GM12864 (cell line): ENCODE data around the gene CEACAM4.
A peak's percentile ranks its signal among the peaks of the same experiment; 100 is the strongest.

ENCODE experiments used
- DNase-seq: peaks from one replicate; pipeline ENCODE4 v3.0.0-alpha.2; 2011; ENCODE audit warnings: low read depth
- H3K4me3 ChIP-seq: 2 replicates; pipeline ENCODE4 v1.5.1; 2011; ENCODE audit warnings: mild to moderate bottlenecking, low read depth, low read length, control low read depth
- TF ChIP-seq, protein P1 (sequence below): IDR thresholded peaks from 2 replicates; pipeline ENCODE4 v1.5.1; 2011; ENCODE audit warnings: low read depth, mild to moderate bottlenecking, moderate library complexity, low read length, control low read depth, inconsistent platforms; ENCODE audit errors: missing control alignments

Gene CEACAM4

DNA sequence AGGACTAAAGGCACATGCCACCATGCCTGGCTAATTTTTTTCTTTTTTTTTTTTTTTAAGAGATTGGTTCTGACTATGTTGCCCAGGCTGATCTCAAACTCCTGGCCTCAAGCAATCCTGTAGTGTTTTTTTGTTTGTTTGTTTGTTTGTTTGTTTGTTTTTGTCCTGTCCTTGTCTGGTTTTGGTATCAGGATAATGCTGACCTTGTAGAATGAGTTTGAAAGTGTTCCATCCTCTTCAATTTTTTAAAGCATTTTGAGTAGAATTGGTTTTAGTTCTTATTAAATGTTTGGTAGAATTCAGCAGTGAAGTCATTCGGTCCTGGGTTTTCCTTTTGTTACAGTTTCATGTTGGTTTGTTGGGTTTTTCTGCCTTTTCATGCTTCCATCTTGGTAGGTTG lies 19.2 kb downstream of the CEACAM4 start:
- no peak for DNase-seq
- H3K4me3 ChIP-seq, result no peak overlapping the region
- TF ChIP-seq, protein P1, sequence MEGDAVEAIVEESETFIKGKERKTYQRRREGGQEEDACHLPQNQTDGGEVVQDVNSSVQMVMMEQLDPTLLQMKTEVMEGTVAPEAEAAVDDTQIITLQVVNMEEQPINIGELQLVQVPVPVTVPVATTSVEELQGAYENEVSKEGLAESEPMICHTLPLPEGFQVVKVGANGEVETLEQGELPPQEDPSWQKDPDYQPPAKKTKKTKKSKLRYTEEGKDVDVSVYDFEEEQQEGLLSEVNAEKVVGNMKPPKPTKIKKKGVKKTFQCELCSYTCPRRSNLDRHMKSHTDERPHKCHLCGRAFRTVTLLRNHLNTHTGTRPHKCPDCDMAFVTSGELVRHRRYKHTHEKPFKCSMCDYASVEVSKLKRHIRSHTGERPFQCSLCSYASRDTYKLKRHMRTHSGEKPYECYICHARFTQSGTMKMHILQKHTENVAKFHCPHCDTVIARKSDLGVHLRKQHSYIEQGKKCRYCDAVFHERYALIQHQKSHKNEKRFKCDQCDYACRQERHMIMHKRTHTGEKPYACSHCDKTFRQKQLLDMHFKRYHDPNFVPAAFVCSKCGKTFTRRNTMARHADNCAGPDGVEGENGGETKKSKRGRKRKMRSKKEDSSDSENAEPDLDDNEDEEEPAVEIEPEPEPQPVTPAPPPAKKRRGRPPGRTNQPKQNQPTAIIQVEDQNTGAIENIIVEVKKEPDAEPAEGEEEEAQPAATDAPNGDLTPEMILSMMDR, result no peak

DNA sequence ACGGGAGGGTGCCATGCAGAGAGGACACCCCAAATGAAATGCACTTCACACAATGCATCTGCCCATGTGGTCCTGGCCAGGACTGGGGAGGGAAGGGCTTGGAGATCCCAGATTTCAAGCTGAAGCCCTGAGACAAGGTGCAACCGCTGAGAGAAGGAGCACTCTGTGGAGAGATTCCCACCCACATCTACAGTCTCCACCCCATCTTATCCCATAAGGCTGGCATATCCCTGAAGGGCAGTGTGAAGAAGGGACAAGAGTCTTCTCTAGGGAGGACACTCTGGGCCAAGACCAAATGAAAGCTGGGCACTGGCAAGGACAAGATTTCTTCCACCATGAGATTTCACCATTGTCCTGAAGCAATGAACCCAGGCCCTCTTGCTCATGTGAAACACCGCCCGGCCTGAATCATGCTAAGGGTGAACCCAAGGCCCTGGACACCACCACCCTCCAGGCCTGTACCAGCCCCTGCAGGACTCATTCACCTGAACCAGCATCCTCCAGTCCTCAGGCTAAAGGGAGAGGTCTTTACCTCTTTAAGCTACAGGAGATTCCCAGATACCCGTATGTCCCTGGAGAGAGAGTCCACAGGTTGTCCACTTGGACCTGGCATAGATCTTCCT lies 20.5 kb downstream of the CEACAM4 start:
- TF ChIP-seq, protein P1, result no peak
- no peak for DNase-seq
- H3K4me3 ChIP-seq, result no peak overlapping the region

DNA sequence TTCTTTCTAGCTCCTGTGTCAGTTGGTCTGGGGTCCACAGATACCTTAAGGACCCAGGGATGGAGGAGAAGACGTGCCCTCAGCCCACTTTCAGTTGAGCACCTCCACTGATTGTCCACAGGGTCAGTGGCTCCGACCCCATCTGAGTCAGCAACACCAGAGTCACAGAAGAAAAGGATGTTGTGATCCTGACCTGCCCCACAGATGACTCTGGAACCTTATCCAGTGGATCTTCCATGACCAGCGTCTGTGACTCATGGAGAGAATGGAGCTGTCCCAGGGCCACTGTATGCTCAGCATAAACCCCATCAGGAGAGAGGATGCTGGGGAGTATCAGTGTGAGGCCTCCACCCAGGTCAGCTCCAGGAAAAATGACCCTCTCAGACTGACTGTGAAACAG lies 22.0 kb downstream of the CEACAM4 start:
- TF ChIP-seq, protein P1, result no peak
- DNase-seq, result no peak
- H3K4me3 ChIP-seq, result no peak overlapping the region

- DNase-seq, result no peak
- TF ChIP-seq, protein P1, result no peak
- no peak overlapping the region for H3K4me3 ChIP-seq
Observed at GRCh38 chr19:41601771-41602170, 25.1 kb downstream of the CEACAM4 start.

DNA sequence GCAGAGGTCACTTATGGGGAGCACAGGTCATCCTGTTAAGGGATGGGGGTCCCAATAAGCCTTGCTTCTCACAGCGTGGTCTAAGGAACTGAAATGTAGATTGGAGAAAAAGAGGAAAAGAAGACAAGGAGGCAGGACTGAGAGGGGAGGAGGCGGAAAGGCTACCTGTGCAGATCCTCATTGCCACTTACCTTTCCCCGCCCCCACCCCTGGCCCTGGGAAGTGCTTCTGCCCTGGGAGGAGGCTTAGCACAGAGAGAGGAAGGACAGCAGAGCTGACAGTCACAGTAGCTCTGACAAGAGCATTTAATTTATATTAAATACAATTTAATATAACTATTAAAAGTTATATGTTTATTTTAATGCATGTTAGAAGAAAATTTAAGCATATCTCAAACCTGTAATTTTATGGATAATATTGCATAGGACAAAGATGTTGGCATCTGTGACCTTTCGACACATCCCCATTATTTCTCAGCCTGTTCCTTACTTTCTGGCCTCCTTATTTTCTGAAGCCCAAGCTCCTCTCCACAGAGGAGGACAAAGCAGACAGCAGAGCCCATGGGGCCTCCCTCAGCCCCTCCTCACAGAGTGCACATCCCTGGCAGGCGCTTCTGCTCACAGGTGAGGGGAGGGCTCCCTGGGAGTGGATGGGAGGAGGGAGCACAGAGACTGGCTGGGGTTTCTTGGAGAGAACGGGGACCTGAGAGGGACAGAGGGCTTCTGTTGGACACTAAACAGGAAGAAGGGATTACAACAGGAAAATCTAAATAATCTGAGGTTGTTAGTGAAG lies 27.5 kb downstream of the CEACAM4 start:
- DNase-seq, result no peak
- TF ChIP-seq, protein P1, result no peak
- no peak overlapping the region for H3K4me3 ChIP-seq

DNA sequence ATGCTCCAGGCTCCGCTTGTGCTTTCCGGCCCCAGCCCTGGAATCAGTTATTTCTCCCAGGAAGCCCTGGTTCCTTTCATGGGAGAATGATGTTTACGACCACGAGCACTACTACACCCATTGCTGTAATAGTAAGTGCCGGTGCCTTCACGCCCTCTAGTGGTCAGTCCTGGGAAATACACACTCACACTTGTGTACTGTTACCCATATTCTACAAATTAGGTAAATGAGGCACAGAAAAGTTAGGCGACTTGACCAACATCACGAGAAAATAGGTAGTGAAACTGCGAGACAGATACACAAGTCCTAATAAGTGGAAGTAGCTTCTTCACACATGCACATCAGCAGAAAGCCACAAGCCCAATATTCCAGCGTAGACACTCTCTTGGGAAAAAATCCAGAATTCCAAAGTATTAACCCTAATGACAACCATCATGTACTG lies 29.3 kb downstream of the CEACAM4 start:
- TF ChIP-seq, protein P1, result peak; percentile 95
- no peak overlapping the region for H3K4me3 ChIP-seq
- peak; percentile 59 for DNase-seq
